GM12892 (cell line): ENCODE data around the gene MAGEA3.

Experiments used
- POLR2A ChIP-seq: IDR thresholded peaks from 2 replicates; pipeline ENCODE4 v1.6.1; 2011; ENCODE audit warnings: low read depth, low read length, control low read depth
- POLR2AphosphoS5 ChIP-seq: IDR thresholded peaks from 2 replicates; pipeline ENCODE4 v1.6.1; 2011; ENCODE audit warnings: low read depth, low read length, control low read depth

GRCh38 chrX:152656890-152657289 is 41.7 kb upstream of the MAGEA3 start:
- TF ChIP-seq POLR2A, result no peak
- TF ChIP-seq POLR2AphosphoS5, result no peak
